ENCODE data around the gene DLX3. TPM values are rescaled to one million over a fixed set of nuclear protein-coding genes. Genes with fewer than 3 reads are reported as not detected.

Gene DLX3
- total RNA-seq, 1 experiment from 2014 or later = 1.2 TPM

DNA sequence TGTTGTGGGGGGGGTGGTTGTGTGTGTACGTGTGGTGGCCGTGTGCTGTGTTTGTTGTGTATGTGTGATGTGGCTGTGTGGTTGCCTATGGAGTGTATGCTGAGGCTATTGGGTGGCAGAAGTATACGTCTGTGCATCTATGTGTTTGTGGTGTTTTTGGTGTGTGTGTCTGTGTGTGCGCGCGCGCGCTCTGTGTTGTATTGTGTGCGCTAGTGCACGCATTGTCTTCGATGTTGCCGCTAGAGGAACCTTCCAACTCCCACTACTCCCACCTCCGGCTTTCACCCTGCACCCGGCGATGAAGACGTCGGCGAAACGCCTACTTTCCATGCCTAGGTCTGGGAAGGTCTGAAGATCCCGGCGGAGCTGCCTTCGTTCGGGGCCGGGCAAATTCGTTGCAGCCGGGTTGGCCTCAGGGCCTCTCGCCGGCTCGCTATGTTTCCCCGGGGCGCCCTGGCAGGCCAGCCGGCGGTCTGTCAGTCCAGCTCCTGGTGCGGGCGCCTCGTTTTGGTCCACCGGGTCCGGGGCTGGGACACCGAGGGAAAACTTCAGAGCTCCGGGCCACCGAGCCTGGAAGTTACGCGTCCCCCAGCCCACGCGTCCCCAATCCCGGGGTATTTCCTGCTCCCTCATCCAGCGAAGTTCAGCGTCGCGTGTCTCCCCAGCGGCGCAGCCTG, 31.3 kb downstream of the DLX3 start:
- Histone ChIP-seq H3K27me3 (ENCODE audit: insufficient read depth, low read depth) (peaks cover 33% of the 10 kb centered on the region), H2AFZ (no peak overlapping the region), H3K9me3 (ENCODE audit: insufficient read depth, low read depth) (no peaks in the 10 kb centered on the region), H3K27ac (no peak overlapping the region), H4K20me1 (ENCODE audit: insufficient read depth) (no peaks in the 10 kb centered on the region), H3K4me3 (no peak overlapping the region), H3K9me2 (ENCODE audit: insufficient read depth) (no peaks in the 10 kb centered on the region), H3K36me3 (ENCODE audit: low read depth) (no peaks in the 10 kb centered on the region), H3F3A (ENCODE audit: insufficient read depth, low read depth) (peaks cover 28% of the 10 kb centered on the region), H3K79me2 (ENCODE audit: low read depth) (no peaks in the 10 kb centered on the region), H3K4me2 (no peak overlapping the region), H3K4me1 (replicated peaks; ENCODE audit: insufficient read depth) (peaks cover 17% of the 10 kb centered on the region)
- BruUV-seq (replicated peaks) = no TSS peak
- ChIA-PET CTCF (interaction anchor here (0.6 kb wide), 1 partner anchor 479 kb away, joined by 3 read pairs; no protein-coding TSS in a partner anchor), POLR2A (ENCODE audit: unreplicated experiment) (interaction anchor here (0.6 kb wide), 1 partner anchor 25 kb away, joined by 3 read pairs; no protein-coding TSS in a partner anchor)
- TF ChIP-seq, protein P1, sequence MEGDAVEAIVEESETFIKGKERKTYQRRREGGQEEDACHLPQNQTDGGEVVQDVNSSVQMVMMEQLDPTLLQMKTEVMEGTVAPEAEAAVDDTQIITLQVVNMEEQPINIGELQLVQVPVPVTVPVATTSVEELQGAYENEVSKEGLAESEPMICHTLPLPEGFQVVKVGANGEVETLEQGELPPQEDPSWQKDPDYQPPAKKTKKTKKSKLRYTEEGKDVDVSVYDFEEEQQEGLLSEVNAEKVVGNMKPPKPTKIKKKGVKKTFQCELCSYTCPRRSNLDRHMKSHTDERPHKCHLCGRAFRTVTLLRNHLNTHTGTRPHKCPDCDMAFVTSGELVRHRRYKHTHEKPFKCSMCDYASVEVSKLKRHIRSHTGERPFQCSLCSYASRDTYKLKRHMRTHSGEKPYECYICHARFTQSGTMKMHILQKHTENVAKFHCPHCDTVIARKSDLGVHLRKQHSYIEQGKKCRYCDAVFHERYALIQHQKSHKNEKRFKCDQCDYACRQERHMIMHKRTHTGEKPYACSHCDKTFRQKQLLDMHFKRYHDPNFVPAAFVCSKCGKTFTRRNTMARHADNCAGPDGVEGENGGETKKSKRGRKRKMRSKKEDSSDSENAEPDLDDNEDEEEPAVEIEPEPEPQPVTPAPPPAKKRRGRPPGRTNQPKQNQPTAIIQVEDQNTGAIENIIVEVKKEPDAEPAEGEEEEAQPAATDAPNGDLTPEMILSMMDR (conservative IDR thresholded peaks at IDR 0.05) = no peak
- DNase-seq = no peak
- intact Hi-C loops (cut with micrococcal nuclease; ENCODE audit: unreplicated experiment) = no loop called here

DNA sequence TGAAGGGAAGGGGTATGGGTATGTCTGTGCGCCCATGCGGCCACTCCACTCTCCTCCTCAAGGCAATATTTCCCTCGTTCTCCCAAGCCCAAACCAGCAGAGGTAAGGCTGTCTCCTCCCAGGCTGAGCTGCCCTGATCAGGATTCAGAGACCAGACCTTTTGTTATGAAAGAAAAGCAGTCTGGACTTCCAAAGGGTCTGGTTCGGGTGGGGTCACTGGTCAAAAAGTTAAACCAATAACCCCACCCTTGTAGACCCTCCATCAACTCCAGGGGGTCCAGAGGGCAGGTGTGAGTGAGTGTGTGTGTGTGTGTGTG, 31.8 kb downstream of the DLX3 start:
- Histone ChIP-seq H3K27ac (no peak overlapping the region), H3K4me3 (no peak overlapping the region), H2AFZ (no peak overlapping the region), H3K36me3 (ENCODE audit: low read depth) (no peaks in the 10 kb centered on the region), H3F3A (ENCODE audit: insufficient read depth, low read depth) (peaks cover 33% of the 10 kb centered on the region), H3K9me2 (ENCODE audit: insufficient read depth) (no peaks in the 10 kb centered on the region), H3K9me3 (ENCODE audit: insufficient read depth, low read depth) (no peaks in the 10 kb centered on the region), H3K4me2 (no peak overlapping the region), H4K20me1 (ENCODE audit: insufficient read depth) (no peaks in the 10 kb centered on the region), H3K79me2 (ENCODE audit: low read depth) (no peaks in the 10 kb centered on the region), H3K4me1 (replicated peaks; ENCODE audit: insufficient read depth) (peaks cover 21% of the 10 kb centered on the region), H3K27me3 (ENCODE audit: insufficient read depth, low read depth) (peaks cover 33% of the 10 kb centered on the region)
- DNase-seq = no peak
- ChIA-PET CTCF (no interaction called here), POLR2A (ENCODE audit: unreplicated experiment) (no interaction called here)
- no peak for TF ChIP-seq EZH2 (IDR thresholded peaks at IDR 0.05; ENCODE audit: low read depth)
- TF ChIP-seq, protein P1 (conservative IDR thresholded peaks at IDR 0.05) = no peak
- intact Hi-C loops (cut with micrococcal nuclease; ENCODE audit: unreplicated experiment) = no loop called here
- no TSS peak for BruUV-seq (replicated peaks)

DNA sequence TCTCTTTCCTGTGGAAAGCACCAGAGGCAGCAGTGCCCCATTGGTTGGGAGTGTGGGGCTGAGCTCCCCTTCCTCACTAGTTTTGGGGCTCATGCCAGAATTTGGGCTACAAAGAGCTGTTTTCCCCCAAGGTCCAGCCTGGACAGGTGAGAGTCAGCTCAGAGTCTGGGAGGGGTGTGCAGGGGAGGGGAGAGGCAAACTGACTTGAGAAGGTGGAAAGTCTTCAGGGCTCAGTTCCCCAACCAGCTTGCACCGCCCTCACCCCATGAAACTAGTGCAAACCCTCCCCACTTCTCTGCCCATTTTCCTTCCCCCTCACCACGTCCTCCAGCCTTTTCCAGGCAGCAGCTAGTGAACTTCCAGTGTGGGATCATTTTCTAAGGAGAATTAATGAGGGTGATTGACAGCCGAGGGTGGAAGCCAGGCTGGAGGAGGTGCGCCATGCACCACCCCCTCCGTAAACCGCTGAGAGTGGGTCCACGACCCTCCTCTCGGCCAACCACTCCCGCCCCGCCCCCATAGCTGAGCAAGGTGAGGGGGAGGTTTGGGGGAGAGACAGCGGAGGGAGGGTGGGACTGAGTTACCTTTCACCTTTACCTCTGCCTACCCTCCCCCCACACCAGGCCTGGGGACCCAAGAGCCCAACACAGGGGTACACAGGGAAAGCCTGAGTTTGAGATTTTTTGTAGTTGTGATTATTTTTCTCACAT, 32.3 kb downstream of the DLX3 start:
- H3K36me3 ChIP-seq (ENCODE audit: low read depth) = no peaks in the 10 kb centered on the region
- BruUV-seq (replicated peaks) = no TSS peak
- no peak overlapping the region for H2AFZ ChIP-seq
- H3K4me2 ChIP-seq = no peak overlapping the region
- peaks cover 33% of the 10 kb centered on the region for H3K27me3 ChIP-seq (ENCODE audit: insufficient read depth, low read depth)
- no peak for DNase-seq
- no peaks in the 10 kb centered on the region for H3K9me2 ChIP-seq (ENCODE audit: insufficient read depth)
- no peak overlapping the region for H3K4me3 ChIP-seq
- no peaks in the 10 kb centered on the region for H3K9me3 ChIP-seq (ENCODE audit: insufficient read depth, low read depth)
- no peak for TF ChIP-seq EZH2 (IDR thresholded peaks at IDR 0.05; ENCODE audit: low read depth)
- TF ChIP-seq, protein P1 (conservative IDR thresholded peaks at IDR 0.05) = no peak
- no peak overlapping the region for H3K27ac ChIP-seq
- no peaks in the 10 kb centered on the region for H4K20me1 ChIP-seq (ENCODE audit: insufficient read depth)
- intact Hi-C loops (cut with micrococcal nuclease; ENCODE audit: unreplicated experiment) = no loop called here
- peaks cover 29% of the 10 kb centered on the region for H3F3A ChIP-seq (ENCODE audit: insufficient read depth, low read depth)
- ChIA-PET POLR2A (ENCODE audit: unreplicated experiment) (no interaction called here), CTCF (no interaction called here)
- H3K79me2 ChIP-seq (ENCODE audit: low read depth) = no peaks in the 10 kb centered on the region
- peaks cover 18% of the 10 kb centered on the region for H3K4me1 ChIP-seq (replicated peaks; ENCODE audit: insufficient read depth)

All from PC-9 (cell line).